CD4-positive, alpha-beta T cell treated with Interleukin-15 for 1 hour (primary cell): ENCODE results near the gene ARCN1.

Source experiments
- DNase-seq: peaks from one replicate; pipeline ENCODE4 v3.0.0-alpha.2; 2020

ARCN1 gene

GRCh38 chr11:118640332-118641154 is 68.3 kb downstream of the ARCN1 start:
- DNase-seq = no peak

GRCh38 chr11:118641397-118642019 is 69.3 kb downstream of the ARCN1 start:
- no peak for DNase-seq

- DNase-seq = no peak
Measured at GRCh38 chr11:118643142-118643994, 71.2 kb downstream of the ARCN1 start.

GRCh38 chr11:118643995-118644345 is 71.8 kb downstream of the ARCN1 start:
- DNase-seq = no peak

- DNase-seq = no peak
Measured at GRCh38 chr11:118644496-118644895, 72.3 kb downstream of the ARCN1 start.

- no peak for DNase-seq
Measured at GRCh38 chr11:118645066-118645715, 73.0 kb downstream of the ARCN1 start.

GRCh38 chr11:118646393-118646792 is 74.2 kb downstream of the ARCN1 start:
- no peak for DNase-seq

GRCh38 chr11:118648291-118648690 is 76.1 kb downstream of the ARCN1 start:
- DNase-seq = no peak

GRCh38 chr11:118649941-118650340 is 77.7 kb downstream of the ARCN1 start:
- no peak for DNase-seq

- no peak for DNase-seq
Measured at GRCh38 chr11:118650366-118650765, 78.2 kb downstream of the ARCN1 start.

- no peak for DNase-seq
Measured at GRCh38 chr11:118651820-118652219, 79.6 kb downstream of the ARCN1 start.
